Erythroblast (primary cell): ENCODE data around the gene HAGH.

Experiments used
- DNase-seq, 2 experiments: peaks; one replicate each; lab custom pipeline; 2025; lab: John Stamatoyannopoulos, UW
- GATA1 ChIP-seq: IDR thresholded peaks from 2 replicates; pipeline ENCODE4 v1.6.1; 2011; ENCODE audit warnings: low read depth, mild to moderate bottlenecking, control low read depth, low read length, moderate library complexity
- POLR2A ChIP-seq: IDR thresholded peaks from 2 replicates; pipeline ENCODE4 v1.6.1; 2011; ENCODE audit warnings: mild to moderate bottlenecking, low read length

HAGH gene

DNA sequence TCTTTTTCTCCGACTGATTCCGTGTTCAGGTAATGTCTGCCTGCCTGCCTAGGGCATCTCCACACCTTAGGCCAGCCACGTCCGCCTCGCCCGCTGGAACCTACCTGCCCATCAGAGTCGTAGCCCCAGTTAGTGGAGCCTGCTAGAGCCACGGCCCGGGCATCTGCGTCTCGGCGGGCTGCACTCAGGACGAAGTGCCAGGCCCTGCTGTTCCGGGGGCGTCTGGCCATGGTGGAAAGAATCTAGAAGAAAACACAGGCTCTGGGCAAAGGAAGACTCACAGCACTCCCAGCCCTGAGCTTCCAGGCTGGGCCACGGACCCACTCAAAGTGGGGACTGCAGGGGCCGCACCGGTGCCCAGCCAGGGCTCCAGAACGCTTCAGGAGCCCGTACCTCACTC is 45.4 kb downstream of the HAGH start:
- no peak for TF ChIP-seq GATA1
- TF ChIP-seq POLR2A = no peak
- DNase-seq = no peak

DNA sequence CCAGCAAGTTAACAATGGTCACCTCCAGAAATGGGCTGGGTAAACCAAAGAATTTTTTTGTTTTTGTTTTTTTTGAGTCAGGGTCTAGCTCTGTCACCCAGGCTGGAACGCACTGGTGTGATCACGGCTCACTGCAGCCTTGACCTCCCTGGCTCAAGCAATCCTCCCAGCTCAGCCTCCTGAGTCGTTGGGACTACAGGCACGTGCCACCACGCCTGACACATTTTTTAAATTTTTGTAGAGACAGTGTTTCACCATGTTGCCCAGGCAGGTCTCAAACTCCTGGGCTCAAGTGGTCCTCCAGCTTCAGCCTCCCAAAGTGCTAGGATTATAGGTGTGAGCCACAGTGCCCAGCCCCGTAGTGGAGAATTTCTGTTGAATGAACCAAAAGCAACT is 46.0 kb downstream of the HAGH start:
- TF ChIP-seq POLR2A (no peak), GATA1 (no peak)
- DNase-seq = no peak

DNA sequence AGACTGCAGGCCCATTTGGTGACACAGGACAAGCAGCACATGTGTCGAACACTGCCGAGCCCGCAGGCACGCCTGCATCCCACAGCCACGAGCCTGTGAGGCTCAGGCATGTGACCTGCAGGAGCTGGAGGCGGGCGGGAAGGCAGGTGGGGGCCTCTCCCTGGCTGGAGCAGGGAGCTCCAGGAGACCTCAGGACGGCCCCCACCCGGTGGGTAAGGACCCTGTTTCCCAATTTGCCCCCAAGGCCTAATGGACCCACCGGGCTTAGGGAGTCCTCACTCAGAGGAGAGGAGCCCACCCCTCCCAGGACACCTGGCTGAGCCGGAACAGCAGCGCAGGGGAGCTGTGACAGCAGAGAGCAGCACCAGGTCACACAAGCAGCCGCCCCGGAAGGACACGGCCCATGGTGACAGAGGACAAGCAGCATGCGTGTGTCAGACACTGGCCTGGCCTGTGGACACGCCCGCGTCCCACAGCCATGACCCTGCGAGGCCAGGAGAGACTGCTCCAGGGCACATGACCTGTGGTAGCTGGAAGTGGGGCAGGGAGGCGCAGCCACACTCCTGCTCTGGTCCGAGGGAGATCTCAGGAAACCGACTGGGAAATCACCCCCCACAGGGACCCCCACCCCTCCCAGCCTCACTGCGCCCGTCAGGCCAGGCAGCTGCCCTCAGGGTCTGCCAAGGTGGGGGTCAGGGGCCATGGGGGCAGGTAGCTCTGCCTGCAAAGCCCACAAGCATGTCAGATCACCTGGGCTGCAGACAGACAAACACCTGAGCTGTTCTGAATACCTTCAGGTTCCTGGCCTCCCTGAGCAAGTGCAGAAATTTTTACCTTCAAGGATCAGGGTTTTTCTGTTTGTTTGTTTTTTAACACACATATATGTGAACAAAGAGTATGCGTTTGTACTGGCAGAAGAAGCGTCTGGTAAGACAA is 46.6 kb downstream of the HAGH start:
- no peak for DNase-seq
- TF ChIP-seq POLR2A (peak; percentile 28), GATA1 (no peak)

DNA sequence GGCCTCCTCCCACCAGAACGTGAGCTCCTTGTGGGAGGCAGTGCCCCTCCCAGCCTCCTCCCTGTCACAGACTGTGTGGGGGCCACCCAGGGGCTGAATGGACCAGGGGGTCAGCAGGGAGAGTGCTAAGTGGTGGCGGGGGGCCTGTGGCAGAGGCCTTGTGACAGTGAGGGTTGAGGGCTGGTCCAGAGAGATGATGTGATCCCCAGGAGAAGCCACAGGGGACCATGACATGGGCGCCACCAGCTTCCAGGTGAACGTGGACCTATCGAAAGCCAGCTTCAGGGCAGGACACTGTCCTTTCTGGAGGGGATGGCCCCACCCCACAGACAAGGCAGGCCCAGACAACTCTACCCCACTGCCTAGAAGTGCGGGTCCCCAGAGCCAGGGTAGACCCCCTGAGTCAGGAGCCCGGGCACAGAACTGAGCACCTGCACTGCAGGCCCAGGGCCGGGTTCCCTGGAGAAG is 47.4 kb downstream of the HAGH start:
- TF ChIP-seq POLR2A (no peak), GATA1 (no peak)
- DNase-seq = no peak

DNA sequence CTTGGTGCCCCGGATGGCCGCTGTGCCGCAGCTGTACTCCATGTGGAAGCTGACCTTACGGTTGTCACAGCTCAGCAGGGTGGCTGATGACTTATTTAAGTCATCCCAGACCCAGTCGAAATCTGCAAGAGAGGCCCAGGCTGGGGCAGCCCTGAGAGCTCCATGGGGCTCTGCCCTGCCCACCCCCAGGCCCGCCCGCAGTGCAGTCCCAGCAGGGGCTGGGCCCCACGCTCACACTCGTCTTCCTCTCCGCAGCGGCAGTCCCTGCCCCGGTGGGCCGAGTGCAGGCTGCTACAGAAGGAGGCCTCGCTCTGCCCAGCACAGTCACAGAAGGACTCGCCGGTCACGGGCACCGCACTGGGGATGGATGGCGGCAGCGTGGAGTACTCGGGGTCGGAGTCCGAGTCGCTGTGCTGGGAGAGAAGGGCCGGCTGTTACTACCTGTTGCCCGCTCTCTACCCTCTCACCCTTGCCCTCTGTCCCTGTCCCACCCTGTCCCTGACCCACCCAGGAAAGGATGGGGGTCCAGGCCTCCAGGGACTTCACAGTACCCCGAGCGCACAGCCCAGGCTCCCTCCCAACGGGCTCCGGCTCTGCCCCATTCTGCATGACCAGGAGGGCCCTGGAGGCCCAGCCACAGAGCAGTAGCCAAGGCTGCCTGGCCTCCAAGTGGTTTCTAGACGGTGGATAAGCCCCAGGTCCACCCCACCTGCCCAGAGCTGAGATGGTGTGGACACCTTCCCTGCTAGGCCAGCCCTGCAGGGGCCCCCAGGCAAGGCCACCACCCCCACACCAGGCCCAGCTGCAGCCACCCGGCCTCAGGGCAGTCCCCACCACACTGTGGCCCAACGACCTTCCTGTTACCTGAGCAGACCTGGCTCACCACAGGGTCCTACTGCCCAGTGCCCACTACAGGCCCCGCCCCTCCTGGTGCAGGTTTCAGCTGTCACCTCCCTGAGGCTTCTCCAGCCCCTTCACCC is 48.1 kb downstream of the HAGH start:
- TF ChIP-seq POLR2A (no peak), GATA1 (no peak)
- no peak for DNase-seq

DNA sequence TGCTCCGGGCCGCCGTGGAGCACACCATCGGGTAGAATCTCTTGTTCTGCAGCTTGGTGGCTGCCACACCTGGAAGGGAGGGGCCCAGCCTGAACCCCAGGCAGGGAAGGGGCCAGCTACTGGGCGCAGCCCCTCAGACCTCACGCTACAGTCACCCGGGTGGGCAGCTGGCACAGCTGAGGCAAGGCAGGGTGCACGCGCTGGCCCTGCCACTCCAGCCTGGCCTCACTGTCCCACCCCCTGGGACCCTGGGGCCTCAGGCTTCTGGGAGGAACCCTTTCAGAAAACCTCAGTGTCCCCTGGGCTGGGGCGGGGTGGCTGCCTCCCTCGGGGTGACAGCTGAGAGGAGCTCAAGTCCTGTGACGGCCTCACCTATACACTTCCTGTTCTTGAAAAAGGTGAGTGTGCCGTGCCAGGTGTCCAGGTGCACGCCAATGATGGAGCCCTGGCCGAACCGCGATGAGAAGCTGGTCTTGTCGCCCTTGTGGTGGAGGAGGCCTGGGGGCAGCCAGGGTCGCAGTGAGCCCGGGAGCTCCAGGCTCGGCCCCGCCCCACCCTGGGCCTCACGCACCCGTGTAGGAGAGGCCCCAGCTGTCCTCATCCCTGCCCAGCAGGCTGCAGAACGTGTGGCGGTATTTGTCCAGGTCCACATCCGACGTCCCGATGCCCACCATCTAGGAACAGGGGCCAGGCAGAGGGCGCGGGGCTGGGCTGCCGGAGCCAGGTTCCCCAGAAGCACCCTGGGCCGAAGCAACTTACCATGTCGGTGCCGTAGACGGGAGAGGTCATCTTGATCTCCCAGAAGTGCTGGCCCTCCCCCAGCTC is 49.0 kb downstream of the HAGH start:
- no peak for DNase-seq
- peak; percentile 19 for TF ChIP-seq POLR2A
- TF ChIP-seq GATA1 = no peak

DNA sequence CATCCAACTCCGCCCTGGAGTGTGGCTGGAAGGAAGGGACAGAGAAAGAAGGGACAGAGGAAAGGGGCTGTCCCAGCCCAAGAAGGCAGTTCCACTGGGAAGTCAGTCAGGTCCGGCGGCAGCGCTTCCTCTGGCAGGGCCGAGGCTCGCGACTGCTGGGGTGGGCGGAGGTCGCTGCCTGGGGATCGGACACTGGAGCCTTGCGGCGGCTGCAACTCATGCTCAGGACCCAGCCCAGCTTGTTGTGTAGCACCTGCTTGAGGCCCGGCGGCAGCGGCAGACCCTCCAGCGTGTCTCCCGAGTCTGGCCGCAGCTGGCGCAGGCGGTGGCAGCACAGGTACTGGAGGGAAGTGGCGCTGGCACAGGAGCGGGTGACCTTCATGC is 49.6 kb downstream of the HAGH start:
- no peak for TF ChIP-seq GATA1
- no peak for TF ChIP-seq POLR2A

DNA sequence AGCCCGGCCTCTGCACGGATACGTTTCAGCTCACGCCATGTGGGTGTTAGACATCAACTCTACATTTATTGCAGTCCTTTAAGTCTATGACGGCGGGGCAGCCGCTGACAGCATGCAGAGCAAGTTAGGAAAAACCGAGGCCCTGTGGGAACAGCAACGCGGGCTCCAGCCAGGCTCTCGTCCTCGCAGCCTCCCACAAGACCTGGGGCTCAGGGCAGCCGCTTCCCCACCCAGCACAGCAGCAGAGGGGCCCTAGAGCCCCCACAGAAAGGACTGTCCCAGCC is 50.0 kb downstream of the HAGH start:
- no peak for DNase-seq
- TF ChIP-seq POLR2A (no peak), GATA1 (no peak)

More for the DNA sequence above, 49.6 kb downstream of the HAGH start:
- DNase-seq = no peak

DNA sequence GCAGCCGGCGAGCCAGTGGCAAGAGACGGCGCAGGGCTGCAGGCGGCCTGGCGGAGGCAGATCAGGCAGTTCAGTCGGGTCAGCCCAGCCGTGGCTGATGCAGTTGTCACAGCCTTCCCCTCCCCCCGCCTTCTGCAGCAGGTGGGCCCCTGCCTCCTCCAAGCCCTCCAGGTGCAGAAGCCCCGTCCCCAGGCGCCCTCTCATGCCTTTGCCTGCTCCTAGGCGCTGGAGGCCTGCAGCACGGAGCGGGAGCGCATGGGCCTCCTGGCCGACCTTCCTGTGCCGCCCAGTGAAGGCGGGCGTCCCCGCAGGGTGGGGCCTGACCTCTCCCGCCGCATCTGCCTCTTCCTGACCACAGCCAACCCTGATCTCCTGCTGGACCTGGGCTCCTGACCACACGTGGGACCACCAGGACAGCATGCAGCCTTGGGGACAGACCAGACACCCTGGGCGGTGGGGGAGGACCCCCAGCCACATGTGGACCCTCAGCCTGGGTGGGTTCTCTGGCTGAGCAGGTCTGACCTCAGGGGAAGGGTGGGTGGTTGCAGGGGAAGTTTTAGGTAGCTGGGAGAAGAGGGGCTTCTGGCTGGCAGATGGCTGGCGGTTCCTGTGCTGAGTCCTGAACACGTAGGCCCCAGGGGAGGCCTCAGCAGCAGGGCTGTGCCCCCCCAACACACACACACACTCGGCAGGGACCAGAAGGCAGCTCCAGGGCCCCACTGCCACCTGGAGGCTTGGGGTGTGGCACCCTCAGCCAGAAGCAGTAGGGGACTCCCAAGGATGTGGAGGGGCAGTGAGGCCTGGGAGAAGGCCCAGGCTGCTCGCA is 50.6 kb downstream of the HAGH start:
- DNase-seq = no peak
- TF ChIP-seq POLR2A = no peak
- no peak for TF ChIP-seq GATA1

DNA sequence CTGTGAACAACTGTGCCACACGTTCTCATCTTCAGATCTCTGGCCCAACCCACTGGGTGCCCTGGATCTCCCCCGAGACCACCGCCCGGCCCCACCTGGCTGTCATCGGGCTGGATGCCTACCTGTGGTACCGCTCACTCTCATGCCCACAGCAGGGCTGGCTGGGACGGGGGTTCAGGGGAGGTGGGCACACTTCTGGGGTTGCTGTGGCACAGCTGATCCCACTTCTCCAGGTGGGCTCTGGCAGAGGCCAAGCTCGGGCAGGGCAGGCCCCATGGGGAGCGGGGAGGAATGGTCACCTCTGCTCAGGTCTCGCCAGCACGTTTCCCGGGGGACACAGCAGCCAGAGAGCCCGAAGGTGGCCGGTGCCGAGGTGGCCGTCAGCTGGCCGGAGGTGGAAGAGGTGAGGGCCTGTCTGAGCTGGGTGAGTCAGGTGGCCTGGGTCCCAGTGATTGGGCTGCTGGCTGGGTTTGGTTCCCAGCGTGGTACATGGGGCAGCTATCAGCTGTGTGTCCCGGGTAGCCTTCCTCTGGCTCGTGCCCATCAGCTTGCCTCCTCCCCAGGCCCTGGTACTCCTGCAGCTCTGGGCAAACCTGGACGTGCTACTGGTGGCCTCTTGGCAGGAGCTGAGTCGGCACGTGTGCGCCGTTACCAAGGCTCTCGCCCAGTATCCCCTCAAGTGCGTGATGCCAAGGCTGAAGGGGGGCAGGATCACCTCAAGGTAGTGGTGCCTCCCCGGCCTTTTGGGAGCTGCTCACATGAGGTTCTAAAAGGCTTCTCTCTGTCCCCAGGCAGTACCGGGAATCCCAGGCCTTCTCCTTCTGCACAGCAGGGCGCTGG is 51.4 kb downstream of the HAGH start:
- TF ChIP-seq GATA1 (no peak), POLR2A (no peak)
- no peak for DNase-seq

DNA sequence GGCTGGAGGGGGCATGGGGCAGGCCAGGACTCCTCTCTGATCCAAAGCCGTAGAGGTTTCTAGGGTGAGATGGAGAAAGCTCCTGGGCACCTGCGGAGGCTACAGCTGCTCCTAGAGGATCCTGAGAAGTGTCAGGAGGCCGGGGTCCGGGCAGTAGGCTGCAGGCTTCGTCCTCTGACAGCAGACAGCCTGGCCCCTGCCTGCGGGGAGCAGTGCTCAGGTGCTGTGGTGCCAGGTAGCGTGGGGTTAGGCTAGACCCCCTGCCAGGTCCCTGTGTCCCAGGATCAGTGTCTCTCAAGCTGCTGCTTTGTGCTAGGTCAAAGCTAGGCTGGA is 52.2 kb downstream of the HAGH start:
- no peak for DNase-seq
- TF ChIP-seq GATA1 (no peak), POLR2A (no peak)
